Progenitor cell of endocrine pancreas (in vitro differentiated cells): ENCODE results near the gene SIPA1L3. TPM values are rescaled to one million over a fixed set of nuclear protein-coding genes. Genes with fewer than 3 reads are reported as not detected.
A peak's percentile ranks its signal among the peaks of the same experiment; 100 is the strongest.

ENCODE experiments used
- DNase-seq: peaks from one replicate; pipeline ENCODE4 v3.0.0; 2021; ENCODE audit warnings: low spot score; ENCODE audit not compliant: unreplicated experiment
- H3K27ac Mint-ChIP-seq: 2 replicates; pipeline ENCODE4 v1.8.0; 2021; ENCODE audit warnings: mild to moderate bottlenecking, moderate library complexity, mixed read lengths
- H3K27me3 Mint-ChIP-seq: 2 replicates; pipeline ENCODE4 v1.8.0; 2021; ENCODE audit warnings: mixed read lengths
- H3K36me3 Mint-ChIP-seq: 2 replicates; pipeline ENCODE4 v1.8.0; 2022; ENCODE audit warnings: mixed read lengths; ENCODE audit not compliant: insufficient read depth
- H3K4me1 Mint-ChIP-seq: 2 replicates; pipeline ENCODE4 v1.8.0; 2021; ENCODE audit warnings: low read depth, mixed read lengths
- H3K4me3 Mint-ChIP-seq: 2 replicates; pipeline ENCODE4 v1.8.0; 2021; ENCODE audit warnings: low read depth, mild to moderate bottlenecking, moderate library complexity, mixed read lengths
- H3K9me3 Mint-ChIP-seq: 2 replicates; pipeline ENCODE4 v1.8.0; 2021; ENCODE audit warnings: low read depth, mixed read lengths
- CTCF ChIP-seq: fragments of 200-600 bp; sonication (generic); IDR thresholded peaks from one replicate; pipeline ENCODE4 v1.5.0; 2021; ENCODE audit warnings: antibody characterized with exemption, mild to moderate bottlenecking; ENCODE audit not compliant: unreplicated experiment
- total RNA-seq: library from RNA; stranded (reverse); gene quantifications from 2 replicates; pipeline ENCODE4 v1.2.1, GENCODE V29; 2021

The SIPA1L3 gene
- total RNA-seq, 1 donor from 2014 or later = 132 TPM

- peaks cover 19% of the 10 kb centered on the region for H3K4me1 Mint-ChIP-seq
Observed at GRCh38 chr19:38073841-38074685, 167.1 kb downstream of the SIPA1L3 start.

GRCh38 chr19:38076337-38076736 lies 169.3 kb downstream of the SIPA1L3 start:
- DNase-seq = no peak
- Mint-ChIP-seq H3K9me3 (no peaks in the 10 kb centered on the region), H3K4me3 (no peak overlapping the region), H3K4me1 (peaks cover 23% of the 10 kb centered on the region), H3K36me3 (peaks cover 16% of the 10 kb centered on the region), H3K27ac (no peak overlapping the region), H3K27me3 (no peaks in the 10 kb centered on the region)
- TF ChIP-seq CTCF = no peak

More at GRCh38 chr19:38073841-38074685, 167.1 kb downstream of the SIPA1L3 start:
- Mint-ChIP-seq H3K36me3 (peaks cover 15% of the 10 kb centered on the region), H3K27me3 (no peaks in the 10 kb centered on the region), H3K4me3 (no peak overlapping the region), H3K27ac (peak overlapping the region; percentile 78), H3K9me3 (no peaks in the 10 kb centered on the region)
- no peak for DNase-seq
- TF ChIP-seq CTCF = peak; percentile 29

- no peak overlapping the region for H3K4me3 Mint-ChIP-seq
- peaks cover 22% of the 10 kb centered on the region for H3K4me1 Mint-ChIP-seq
- no peaks in the 10 kb centered on the region for H3K9me3 Mint-ChIP-seq
- no peaks in the 10 kb centered on the region for H3K27me3 Mint-ChIP-seq
- peaks cover 18% of the 10 kb centered on the region for H3K36me3 Mint-ChIP-seq
- DNase-seq = no peak
- H3K27ac Mint-ChIP-seq = peak overlapping the region; percentile 39
- TF ChIP-seq CTCF = no peak
Observed at GRCh38 chr19:38078302-38078930, 171.4 kb downstream of the SIPA1L3 start.

GRCh38 chr19:38079926-38080380 lies 172.9 kb downstream of the SIPA1L3 start:
- Mint-ChIP-seq H3K4me1 (peaks cover 13% of the 10 kb centered on the region), H3K4me3 (no peak overlapping the region), H3K27ac (peak overlapping the region; percentile 88), H3K36me3 (peaks cover 19% of the 10 kb centered on the region), H3K27me3 (no peaks in the 10 kb centered on the region), H3K9me3 (no peaks in the 10 kb centered on the region)
- no peak for TF ChIP-seq CTCF
- DNase-seq = no peak

- Mint-ChIP-seq H3K27me3 (no peaks in the 10 kb centered on the region), H3K36me3 (peaks cover 14% of the 10 kb centered on the region), H3K4me3 (no peak overlapping the region), H3K9me3 (no peaks in the 10 kb centered on the region), H3K27ac (no peak overlapping the region), H3K4me1 (peaks cover 13% of the 10 kb centered on the region)
- no peak for DNase-seq
- TF ChIP-seq CTCF = no peak
Observed at GRCh38 chr19:38081547-38082255, 174.7 kb downstream of the SIPA1L3 start.
